Amniotic epithelial cell (primary cell): ENCODE measurements around the gene ARMCX5.
A peak's percentile ranks its signal among the peaks of the same experiment; 100 is the strongest.

Experiments used
- DNase-seq: peaks from one replicate; pipeline ENCODE4 v3.0.0-alpha.2; 2010; ENCODE audit warnings: low read depth

Gene ARMCX5

DNA sequence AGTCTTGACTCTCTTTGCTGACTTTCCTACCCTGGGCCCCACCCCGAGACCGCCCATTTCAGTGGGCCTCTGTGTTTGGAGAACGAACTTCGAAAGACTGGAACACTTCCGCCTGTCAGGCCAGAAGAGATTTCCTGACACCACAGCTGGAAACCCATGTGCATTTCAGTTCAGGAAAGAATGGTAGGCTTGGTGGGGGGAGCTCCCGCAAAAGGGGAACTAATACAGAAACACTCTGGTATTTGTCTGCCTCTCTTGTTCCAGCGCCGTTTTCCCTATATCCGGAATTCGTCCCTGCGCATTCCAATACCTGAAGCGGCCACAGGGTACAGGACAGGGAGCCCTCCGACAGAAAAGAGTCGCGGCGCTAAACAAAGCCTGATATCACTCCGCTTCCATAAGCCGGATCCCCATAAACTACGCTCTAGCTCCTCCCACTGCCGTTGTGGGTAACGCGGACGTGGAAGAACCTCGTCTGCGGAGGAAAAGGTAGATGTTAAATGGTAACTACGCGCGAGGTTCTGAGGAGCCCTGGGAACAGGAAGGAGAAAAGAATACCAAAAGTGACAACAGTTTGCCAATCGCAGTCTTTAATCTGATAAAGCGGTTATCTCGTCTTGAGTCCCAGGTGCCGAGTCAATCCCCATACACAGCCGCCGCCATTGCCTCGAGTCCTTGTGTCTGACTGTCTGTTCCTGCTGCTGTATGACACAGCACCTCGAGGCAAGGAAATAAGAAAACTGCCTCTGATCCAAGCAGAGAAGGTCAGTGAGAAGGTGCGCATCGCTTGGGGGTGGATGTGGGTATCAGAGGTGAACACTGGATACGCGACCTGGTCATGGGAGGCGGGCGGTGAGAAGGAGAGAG is at the start of gene ARMCX5:
ARMCX5 (plus strand) TSS at position 432 of the 867 bp plus-strand sequence. CDS start 2,627 bp downstream, outside the sequence.
- peak; percentile 88 for DNase-seq

DNA sequence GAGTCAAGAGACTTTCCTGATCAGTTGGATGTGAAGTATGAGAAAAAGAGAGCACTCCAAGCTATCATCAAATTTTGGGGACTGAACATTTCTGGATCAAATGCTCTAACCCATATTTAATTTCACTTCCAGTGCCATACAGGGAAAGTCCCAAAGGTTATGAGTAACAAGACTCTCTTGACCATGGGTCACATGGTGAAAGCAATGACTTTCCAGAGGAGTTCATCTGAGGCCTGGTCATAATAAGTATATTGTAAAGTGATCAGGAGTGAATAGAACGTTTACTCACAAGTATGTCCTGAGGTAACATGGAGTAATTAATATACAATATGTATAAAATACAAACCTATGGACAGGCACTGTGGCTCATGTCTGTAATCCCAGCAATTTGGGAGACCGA is 40.7 kb upstream of the ARMCX5 start:
- no peak for DNase-seq

DNA sequence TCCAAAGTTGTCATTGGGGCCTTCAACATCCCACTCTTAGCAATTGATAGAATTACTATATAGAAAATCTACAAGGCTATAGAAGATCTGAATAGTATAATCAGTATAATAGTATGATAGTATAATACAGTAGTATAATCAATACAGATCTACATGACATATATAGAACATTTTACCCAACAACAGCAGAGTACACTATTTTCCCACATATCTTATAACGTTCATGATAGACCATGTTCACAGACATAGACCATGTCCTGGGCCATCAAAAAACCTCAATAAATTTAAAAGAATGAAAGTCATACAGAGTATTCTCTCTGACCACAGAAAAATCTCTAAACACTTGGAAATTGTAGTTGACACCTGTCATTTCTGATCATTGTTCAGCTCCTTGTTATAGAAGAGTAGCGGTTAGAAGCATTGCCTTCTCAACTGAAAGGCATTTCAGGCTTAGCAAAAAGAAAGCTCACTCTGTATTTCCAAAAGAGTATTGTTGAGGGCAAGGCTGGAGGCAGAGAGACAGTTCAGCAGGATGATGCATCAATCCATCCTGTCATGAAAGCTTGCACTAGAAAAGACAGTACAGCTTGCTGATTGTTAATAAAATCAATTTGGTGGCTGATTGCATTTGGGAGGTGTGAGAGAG is 38.8 kb upstream of the ARMCX5 start:
- DNase-seq = no peak

DNA sequence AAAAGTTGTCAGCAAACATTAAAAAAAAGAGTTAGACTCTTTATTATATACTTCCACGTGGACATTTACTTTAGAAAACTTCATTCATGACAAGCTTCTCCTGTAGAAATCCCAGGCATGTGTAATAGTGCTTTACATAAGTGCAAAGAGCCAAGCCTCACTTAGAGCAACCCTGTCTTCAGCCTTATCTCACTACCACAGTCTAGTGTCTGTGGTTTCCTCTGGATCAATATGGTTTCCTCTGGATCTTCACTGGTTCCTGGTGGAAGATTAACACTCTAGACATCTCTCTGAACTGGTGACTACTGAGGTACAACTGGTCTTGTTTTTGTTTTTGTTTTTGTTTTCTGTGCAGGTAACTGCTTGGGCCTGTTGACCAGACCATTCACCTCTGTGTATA is 18.4 kb upstream of the ARMCX5 start:
- DNase-seq = no peak

DNA sequence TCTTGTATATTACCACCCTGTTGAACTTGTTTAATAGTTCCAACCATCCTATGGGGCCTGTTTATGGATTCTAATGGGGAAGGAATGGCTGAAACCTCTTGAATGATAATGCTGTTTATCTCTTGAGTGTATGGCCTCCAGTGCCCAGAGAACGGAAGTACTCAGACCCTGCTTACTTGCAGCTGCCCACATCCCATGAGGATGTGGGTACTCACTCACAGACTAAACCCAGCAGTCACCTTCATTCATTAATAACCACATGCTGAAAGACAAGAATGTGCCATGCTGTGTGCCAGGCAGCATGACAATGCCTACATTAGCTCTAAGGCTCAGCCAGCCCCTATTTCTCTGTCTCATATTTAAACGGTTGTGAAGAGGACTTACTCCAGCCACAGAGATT is 5.9 kb upstream of the ARMCX5 start:
- DNase-seq = no peak

DNA sequence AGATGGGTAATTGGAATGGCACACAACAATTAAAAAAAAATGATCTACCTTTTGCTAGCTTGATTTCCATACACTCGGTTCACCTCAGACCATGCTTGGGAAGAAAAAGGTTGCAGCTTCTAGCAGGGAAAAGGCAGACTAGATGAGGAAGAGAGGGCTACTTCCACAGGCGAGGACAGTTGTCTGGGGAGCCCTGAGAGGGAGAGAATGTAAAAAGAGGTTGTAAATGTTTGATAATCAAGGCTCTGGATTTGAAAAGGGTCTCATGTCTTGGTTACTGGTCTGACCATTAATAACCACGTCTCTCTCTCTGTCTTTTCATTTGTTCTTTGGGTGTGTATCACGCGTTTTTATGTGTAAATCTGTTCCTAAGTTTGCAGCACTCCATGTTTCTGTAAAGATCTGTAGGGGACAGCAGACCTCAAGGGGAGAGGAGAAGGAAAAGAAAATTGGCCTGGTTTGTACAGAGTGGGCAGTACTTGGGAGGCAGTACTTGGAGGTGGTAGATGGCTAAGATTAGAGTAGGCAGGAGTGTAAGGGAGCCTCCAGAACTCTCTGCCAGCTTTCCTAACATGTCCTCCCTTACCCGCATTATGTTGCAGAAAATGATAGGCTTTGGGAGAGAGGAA is 750 bp downstream of the ARMCX5 start:
- DNase-seq = peak; percentile 43

DNA sequence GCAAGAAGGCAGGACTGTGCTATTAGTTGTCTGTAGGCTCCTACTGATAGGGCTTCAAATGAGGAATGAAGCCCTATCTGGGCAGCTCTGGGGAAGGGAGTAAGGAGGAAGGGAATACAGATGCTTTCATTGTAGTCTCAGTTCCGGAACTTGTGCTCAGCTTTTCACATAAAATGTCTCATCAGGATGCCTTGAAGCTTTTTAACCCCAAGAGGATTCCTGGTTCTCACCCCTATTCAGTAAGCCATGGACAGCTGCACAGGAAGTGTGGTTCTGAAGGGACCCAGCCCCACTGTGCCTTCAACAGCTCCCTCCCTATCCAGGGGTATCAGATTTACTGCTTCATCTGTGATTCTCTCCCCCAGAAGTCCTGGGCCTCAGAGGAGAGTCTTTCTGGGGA is 5.0 kb downstream of the ARMCX5 start:
- DNase-seq = no peak

DNA sequence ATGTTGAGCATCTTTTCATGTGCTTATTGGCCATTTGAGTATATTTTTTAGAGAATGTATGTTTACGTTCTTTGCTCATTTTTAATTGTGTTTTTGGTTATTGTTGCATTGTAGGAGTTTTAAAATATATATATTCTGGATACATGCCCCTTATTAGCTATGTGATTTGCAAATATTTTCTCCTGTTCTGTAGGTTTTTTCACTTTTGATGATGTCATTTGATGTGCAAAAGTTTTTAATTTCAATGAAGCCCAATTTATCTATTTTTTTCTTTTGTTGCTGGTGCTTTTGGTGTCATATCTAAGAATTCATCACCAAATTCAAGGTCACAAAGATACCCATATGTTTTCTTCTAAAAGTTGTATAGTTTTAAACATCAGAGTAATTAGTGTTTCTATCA is 6.8 kb downstream of the ARMCX5 start:
- DNase-seq = no peak

DNA sequence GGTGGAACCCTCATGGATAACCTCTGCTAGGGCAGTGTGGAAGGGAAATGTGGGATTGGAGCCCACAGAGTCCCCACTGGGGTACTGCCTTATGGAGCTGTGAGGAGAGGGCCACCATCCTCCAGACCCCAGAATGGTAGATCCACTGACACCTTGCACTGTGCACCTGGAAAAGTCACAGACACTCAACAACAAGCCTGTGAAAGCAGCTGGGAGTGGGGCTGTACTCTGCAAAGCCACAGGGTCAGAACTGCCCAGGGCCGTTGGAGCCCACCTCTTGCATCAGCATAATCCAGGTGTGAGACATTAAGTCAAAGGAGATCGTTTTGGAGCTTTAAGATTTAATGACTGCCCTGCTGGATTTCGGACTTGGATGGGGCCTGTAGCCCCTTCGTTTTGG is 11.6 kb downstream of the ARMCX5 start:
- no peak for DNase-seq

DNA sequence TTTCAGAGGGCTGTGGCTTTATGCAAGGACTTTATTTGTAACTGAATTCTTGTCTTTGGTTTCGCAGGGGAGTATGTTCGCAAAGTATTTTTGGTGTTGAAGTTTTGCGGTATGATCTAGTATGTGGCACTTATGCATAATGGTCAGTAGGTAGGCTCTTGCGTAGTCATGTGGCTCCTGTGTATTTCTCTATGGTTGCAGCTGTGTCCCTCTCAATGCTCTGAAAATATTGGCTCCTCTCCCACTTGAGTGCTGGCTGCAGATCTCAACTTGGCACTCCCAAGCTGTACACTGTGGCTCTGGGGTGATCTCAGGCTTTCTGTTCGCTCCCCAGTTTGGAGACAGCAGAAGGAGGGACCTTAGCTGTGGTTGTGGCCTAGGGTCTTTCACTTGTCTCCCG is 24.8 kb downstream of the ARMCX5 start:
- no peak for DNase-seq

DNA sequence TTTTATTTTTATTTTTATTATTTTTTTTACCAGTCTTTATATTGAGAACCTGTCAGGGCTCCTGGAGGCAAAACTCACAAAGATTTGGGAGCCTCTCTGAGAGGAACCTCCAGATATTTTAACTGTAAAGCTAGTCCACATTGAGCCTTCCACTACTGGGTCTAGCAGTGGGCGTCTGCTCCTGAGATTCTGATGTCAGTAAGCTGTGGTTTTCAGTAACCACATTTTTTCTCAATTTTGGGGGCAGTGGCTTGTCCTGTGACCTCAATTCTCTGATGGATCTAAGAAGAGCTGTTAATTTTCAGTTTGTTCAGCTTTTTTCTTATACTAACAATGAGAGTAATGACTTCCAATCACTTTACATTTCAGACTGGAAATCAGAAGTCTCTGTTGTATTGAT is 28.3 kb downstream of the ARMCX5 start:
- no peak for DNase-seq

DNA sequence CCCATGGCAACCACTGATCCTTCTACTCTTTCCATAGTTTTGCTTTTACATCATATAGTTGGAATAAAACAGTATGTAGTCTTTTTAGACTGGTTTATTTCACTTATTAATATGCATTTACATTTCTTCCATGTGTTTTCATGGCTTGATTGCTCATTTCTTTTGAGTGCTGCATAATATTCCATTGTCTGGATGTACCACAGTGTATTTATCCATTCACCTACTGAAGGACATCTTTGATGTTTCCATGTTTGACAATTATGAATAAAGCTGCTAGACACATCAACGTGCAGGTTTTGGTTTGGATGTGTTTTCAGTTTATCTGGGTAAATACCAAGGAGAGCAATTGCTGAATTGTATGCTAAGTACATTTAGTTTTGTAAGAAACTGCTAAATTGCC is 38.2 kb downstream of the ARMCX5 start:
- DNase-seq = no peak

DNA sequence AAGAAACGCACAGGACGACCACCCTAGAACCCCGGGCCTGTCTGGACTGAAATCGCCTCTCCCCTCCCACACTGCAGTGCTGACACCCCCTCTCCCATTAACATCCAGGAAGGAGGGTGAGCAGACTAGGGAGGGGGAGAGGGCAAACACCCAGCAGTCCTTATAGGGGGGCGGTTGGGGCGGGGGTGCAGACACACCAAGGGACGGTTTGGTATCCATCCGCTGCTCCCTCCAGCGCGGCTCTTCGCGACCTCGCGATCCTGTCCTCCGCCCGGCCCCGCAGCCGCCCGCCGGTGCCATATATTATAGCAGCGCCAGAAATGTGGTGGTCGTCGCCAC is 51.6 kb downstream of the ARMCX5 start:
- DNase-seq = no peak

DNA sequence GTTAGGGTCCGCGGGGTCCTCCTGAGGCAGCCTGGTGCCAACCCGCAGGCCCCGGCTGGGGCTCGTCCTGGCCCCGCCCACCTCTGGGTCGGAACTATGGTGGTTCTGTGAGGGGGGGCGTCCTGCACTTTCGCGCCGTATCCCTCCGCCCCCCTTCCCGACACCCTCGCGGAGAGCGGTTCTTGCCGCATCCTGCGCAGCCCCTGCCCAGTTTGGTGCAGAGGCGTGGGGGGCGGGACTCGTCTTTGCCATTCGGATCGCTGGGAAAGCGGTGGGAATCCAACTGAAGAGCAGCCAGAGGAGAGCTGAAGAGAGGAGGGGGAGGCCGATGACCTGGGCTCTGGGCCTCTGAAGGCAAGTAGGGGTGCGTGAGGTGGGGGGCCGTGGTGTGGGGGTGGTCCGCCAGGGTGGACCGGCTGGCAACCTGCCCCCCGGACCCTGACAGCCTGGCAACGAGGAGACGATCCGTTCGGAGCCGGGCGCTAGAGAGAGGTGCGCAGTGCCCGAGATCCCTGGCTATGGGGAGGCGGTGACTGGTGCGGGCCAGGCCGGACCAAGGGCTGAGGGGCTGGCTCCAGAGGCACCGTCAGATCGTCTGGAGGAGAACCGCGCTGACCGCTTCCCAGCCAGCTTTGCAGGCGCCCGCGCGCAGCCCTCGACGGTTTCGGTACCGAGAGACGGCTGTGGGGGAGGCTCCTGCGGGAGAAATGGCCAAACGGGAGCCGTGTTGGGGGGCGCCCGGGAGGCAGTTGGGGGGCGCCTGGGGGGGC is 52.1 kb downstream of the ARMCX5 start, which contains the start of gene GPRASP1:
GPRASP1 (plus strand) TSS at position 242 of the 770 bp plus-strand sequence. CDS start 2,431 bp downstream, outside the sequence.
- no peak for DNase-seq

DNA sequence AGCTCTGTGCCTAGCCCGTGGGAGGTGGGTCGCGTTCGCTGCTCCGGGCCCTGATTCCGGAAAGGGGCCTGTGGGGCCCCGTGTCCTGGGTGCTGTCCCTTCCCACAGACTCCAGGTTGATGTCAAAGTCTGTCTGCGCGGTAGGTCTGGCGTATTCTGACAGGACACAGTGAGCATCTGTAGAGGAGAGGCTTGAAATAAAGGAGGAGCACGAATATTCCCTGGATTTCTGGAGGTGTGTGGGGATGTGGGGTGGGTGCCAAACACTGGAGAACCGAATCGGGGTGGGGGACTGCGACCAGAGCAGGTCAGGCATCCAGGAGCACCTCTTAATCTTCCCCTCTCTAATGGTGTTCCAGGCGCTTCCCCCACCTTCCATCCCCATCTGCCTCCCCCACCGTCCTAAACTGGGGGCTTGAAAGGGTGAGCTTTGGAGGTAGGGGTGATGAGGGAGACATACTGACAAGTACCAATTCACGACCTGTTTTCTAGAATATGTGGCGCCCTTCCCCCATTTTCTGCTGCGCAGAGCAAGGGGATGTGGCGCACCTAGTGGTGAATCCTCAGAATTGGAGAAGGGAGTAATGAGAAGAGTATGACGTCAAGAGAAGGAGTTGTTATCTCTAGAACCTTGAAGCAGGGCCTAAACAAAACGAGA is 52.8 kb downstream of the ARMCX5 start:
- peak; percentile 50 for DNase-seq
